Non-pigmented ciliary epithelial cell (primary cell): ENCODE data around the gene SLC16A5.
"Not testable (repeated sequence)": the region's sequence is repeated elsewhere in the genome, so short reads cannot be mapped to it uniquely, and the experiment has no call there.

Source experiments
- DNase-seq: peaks from one replicate; pipeline ENCODE4 v3.0.0-alpha.2; 2010; ENCODE audit warnings: low read depth

The SLC16A5 gene

DNA sequence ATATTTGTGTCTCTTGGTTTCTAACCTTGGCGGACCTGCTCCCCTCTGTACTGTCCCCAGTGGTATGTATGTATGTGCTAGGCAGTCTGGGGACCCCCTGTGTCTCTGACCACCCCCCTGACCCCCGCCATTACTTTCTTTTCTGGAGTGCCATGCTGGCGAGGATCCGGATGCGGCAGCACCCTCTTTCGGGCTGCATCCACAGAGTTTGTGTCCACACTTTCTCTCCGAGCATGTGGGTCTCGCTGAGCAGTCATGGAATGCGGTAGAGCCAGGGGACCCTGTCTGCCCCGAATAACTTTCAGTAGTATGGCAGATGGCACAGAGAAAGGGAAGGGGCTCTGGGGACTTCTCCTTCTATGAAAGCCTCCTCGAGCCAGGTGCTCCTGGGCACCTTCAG, 23.7 kb upstream of the SLC16A5 start:
- no peak for DNase-seq

DNA sequence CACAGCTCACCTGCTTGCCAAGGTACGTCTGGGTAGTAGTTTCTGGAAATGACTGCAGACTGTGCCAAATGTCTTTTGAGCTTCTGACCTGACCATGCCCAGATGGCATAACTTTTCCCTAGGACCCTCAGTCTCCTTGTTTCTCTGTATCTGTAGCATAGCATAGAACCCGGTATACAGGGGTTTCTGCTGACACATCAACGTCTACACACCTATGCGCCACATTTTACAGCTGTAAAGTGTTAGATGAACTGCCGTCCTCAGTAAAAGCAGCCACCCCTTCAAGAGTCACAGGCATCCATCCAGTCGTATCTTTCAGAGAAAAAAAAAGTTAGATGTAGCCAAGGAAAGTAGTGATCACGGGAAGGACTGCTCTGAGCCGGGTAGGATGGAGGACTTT, 23.3 kb upstream of the SLC16A5 start:
- DNase-seq: no peak

DNA sequence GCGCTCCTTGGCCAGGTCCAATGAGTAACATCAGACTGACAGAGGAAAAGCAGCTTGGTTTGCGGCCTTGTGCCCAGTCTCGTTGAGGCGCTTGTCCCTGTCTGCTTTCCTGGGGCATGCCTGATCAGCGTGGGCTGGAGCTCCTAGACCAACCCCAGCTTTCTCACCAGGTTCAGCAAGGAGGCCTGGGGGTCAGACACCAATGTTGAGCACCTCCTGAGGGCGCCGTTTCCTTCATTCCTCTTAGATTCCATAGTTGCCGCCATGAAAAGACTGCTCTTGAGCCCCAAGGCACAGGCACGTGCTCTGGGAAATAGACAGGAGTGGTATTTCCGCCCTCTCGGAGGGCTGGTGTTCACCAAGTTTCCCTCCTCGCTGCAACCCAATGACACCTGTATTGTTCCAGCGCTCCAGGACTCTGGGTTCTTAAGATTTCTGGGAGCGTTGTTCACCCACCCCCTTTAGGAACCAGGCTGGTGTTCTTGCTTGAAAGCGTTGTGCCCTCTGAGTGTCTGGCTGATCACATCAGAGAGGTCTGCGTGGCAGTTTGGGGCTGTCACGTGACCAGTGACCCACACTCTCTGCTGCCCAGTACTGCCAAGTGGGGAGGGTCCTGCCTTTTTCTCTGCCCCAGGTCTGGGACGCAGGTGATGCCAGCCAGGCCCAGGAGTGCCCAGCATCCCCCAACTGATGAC, 22.7 kb upstream of the SLC16A5 start:
- no peak for DNase-seq

DNA sequence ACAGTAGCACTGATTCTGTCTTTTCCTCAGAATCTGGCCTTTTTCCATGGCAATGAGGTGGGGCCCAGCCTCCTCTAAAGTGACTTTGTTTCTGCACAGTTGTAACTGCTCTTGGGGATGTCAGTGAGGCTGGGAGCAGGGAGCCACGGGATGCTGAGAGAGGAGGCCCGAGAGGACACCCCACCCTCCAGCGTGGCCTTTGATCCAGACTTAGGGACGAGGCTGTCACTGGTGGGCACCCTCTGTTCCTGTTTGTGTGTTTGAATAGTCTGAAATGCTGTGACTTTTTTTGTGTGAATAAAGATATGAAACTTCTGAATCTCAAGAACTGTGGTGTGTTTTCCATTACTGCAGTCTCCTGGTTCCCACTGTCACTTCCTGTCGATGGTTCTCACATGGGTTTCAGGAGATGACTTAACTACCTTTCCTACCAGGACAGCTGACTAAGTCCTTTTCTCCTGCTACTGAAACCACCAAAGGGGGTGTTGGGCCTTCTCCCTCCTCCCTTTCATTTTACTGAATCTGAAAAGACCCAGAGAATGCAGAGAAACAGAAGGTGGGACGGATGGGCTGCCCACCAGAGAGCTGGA, 22.1 kb upstream of the SLC16A5 start:
- DNase-seq: no peak

DNA sequence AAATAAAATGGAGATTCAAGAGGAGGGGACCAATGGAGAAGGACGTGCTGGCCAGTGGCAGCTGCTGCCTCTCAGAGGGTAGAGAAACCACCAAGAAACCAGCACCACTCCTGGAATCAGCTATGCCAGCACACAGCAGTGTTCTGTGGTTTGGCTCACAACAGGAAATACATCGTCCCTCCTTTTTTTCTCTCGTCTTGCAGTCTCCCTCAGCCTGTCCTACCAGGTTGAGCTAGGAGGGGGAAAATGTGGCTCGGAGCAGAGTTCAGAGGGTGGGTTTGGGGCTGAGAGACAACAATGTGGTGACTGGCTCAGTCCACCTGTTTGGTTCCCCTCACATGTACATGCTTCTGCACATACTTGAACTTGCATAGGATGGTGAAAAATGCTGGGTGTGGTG, 19.9 kb upstream of the SLC16A5 start:
- DNase-seq: no peak

DNA sequence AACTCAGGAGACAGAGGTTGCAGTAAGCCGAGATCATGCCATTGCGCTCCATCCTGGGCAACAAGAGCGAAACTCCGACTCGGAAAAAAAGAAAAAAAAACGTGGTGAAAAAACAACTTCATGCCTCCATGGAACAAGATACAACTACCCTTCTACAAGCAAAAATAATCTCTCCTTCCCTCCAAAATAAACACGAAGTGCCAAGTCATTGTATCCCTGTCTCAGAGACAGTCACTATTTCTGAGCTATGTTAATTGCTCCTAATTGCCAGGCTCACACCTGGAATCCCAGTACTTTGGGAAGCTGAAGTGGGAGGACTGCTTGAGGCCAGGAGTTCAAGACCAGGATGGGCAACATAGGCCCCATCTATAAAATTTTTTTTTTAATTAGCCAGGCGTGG, 19.0 kb upstream of the SLC16A5 start:
- no peak for DNase-seq

DNA sequence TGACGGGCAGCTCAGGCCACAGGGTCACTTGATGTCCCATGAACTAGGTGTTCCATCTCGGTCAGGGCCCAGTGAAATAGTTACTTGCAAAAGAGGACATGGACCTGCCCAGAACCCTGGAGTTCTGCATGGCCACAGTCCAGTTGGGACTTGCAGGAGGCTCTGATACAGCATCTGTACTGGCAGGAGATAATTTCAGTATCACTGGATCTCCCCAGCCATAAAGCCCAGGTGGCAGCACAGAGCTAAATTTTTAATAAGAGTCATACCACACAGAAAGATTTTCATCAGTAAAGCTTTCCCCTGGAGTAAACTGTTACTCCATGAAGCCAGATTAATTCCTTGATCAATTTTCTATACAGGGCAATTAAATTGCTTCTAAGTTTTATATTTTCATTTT, 18.0 kb upstream of the SLC16A5 start:
- no peak for DNase-seq

DNA sequence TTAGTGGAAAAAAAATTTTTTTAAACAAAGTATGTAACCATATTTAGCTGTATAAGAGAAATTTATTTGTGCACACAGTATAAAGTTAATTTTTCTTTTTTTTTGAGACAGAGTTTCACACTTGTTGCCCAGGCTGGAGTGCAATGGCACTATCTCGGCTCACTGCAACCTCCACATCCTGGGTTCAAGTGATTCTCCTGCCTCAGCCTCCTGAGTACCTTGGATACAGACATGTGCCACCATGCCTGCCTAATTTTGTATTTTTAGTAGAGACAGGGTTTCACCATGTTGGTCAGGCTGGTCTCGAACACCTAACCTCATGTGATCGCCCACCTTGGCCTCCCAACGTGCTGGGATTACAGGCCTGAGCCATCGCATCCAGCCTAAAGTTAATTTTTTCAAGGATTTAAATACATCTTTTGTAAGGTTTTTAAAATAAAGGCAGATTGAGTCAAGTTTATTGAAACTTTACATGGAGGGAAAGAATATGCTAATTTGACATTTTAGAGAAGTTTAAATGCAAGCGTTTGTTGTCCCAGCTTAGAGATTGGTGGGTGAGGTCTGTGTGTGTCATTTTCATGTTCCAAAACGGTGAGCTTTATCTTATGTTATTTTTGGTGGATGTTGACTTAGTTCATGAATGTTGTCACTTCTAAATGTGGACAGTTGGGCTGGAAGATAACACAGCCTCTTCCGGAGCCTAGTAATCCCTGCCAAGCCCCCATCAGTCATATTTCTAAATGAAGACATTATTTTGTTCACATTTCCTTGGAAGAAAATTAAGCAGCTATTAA, 16.1 kb upstream of the SLC16A5 start:
- not testable (repeated sequence) for DNase-seq

DNA sequence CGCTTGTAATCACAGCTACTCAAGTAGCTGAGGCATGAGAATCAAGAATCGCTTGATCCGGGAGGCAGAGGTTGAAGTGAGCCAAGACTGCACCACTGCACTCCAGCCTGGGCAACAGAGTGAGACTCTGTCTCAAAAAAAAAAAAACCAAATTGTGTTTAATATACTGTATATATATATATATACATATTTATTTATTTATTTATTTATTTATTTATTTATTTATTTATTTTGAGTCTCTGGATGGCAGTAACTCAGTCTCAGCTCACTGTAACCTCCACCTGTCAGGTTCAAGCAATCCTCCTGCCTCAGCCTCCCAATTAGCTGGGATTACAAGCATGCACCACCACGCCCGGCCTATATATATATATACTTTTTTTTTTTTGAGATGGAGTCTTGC, 14.8 kb upstream of the SLC16A5 start:
- DNase-seq: not testable (repeated sequence)

DNA sequence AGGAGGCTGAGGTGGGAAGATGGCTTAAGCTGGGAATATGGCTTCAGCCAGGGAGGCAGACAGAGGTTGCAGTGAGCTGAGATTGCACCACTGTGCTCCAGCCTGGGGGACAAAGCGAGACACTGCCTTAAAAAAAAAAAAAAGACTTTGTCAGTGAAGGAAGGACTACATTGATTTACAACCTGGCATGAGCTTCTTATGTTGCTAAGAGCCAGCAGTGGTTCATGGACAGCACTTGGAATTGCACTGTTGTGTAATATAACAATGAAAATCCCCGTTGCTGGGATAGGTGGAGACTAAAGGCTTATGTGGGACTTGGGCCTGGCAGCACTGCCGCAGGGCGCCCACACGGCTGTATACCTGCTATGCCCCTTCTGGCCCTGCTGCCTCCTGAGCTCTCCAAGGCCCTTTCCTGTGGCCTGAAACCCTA, 14.1 kb upstream of the SLC16A5 start:
- DNase-seq: no peak

DNA sequence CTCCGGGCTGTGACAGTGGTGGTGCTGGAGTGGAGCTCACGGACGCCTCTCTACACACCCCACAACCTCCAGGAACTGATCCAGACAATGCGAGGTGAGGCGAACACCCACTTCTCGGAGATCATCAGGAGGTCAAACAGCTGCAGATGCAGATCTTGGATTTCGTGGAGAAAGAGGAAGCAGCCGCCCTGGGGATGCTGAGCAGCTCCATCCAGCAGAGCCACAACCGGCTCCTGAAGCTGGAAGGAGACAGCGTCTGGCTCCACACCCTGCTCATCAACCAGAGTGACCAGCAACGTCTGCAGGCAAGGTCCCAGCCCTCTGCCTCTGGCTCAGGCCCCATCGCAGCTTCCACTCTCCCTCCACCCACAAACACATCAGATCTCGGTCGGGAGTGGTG, 13.2 kb upstream of the SLC16A5 start:
- no peak for DNase-seq

DNA sequence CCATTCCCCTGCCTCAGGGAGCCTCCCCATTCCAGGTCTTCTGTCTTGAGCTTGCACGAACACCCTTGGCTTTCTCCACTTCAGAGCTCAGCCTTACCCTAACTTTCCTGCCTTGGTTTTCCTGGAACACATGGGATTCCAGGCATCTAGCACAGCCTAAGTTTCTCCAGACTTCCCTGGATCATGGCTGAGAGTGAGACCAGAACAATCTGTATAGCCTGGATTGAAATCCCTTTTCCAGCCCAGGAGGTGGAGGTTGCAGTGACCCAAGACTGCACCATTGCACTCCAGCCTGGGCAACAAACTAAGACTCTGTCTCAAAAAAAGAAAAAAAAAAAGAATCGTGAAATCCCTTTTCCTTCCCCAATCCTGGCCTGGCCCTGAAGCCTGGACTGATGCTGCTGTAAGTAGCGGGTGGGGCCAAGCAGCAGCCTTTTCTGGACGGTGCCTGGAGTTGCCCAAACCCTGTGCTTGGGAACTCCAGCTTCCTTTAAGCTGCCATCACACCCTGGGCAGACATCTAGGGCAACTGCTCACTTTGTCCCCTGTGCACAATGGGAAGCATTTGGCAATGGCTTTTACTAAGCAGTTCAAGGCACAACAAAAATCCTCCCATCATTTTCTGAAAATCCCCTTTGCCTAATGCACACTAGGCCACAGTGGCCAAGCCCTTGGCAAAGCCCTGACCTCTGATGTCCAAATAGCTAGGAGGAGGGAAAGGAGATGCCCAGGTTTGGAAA, 12.0 kb upstream of the SLC16A5 start:
- no peak for DNase-seq

DNA sequence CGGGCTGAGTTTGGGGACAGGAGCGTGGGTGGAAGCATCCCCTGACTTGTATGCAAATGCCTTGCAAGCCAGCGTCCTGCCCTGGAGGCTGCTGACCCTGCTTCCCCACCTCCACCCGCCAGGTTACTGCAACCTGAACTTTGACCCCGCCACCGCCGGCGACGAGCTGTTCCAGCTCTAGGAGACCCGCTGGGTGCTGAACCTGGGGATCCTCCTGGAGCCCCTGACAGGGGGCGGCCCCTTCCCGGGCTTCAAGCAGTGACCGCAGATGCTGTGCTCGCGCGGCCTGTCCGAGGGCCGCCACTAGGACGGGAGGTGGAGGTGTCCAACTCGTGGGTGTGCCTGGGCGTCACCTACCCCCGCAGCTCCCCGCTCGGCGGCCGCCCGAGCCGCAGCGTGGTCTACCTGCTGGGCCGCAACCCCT, 10.7 kb upstream of the SLC16A5 start:
- no peak for DNase-seq

DNA sequence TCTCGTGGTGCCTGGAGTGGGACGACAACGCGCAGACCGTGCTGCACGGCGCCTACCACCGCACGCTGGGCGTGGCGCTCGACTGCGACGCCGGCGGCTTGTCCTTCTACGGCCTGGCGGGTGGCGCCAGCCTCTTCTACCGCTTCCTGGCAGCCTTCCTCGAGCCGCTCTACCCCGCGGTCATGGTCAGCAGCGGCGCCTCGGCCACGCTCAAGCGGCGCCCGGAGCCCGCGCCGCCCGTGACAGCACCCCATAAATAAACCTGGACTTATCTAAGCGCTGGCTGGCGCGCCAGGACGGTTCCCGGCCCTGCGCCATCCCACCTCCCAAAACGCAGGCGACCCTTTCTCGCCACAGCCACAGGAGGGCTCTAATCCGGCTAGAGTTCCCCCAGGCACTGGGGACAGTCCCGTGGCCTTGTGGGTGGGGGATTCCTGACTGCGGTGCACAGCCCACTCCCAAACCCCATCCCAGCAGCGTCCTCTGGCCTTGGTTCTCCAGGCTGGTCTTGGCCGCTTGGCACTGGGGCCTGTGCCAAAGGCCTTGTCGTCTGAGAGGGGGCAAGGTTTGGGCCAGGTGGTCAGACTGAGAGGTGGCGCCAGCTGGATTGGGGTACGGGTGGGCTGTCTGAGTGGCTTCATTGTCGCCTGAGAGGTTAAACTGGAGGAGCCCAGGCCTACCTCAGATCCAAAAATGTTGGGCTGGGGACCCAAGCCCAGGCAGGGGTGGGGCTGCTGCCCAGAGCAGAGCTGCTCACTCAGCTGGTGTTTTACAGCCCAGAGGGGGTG, 10.1 kb upstream of the SLC16A5 start:
- no peak for DNase-seq

DNA sequence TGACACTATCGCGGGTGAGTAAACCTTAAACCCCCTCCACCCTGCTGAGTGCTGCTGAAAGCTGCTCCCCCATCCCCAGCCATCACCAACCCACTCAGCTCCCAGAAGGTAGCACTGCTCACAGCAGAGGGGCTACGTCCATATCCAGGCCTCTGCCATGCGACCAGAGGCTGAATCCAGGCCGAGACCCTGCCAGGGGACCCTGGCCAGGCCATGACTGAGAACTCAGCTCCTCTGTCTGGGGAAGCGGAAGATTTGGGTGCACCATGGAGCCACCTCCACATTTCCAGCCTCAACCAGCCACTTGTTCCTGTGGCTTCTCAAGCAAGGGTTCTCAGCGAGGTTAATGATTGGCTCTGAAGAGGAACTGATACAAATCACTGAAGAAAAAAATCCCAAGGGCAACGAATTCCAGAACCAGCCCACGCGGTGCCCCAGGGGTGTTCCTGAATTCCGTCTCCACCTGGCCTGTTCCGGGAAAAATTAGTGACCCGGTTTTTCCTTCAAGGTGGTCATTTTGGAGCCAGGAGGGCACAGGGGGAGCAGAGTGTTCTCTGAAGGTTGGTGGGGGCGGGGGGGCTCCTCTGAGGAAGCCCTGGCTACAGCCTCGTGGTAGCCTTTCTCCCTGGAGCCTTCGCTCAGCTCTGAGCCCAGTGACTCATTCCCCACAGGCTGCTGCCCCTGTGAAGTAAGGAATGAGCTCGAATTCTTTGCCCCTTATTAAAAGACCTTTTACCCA, 9.3 kb upstream of the SLC16A5 start:
- no peak for DNase-seq

DNA sequence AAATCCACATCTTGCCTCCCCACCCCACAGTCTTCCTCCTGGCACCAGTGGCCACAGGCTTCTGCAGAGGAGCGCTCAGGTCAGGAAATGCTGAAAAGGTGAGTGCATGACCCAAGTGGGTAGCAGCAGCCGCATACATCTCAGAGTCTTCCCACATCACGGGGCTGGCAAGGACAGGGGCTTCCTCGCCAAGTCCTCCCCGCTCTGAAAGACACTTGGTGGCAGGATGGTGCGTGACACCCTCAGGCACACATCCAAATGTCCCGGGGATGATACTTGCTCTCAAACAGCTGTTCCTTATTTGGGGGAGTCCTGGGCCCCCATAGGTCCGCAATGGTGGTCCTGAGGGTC, 8.8 kb upstream of the SLC16A5 start:
- no peak for DNase-seq

DNA sequence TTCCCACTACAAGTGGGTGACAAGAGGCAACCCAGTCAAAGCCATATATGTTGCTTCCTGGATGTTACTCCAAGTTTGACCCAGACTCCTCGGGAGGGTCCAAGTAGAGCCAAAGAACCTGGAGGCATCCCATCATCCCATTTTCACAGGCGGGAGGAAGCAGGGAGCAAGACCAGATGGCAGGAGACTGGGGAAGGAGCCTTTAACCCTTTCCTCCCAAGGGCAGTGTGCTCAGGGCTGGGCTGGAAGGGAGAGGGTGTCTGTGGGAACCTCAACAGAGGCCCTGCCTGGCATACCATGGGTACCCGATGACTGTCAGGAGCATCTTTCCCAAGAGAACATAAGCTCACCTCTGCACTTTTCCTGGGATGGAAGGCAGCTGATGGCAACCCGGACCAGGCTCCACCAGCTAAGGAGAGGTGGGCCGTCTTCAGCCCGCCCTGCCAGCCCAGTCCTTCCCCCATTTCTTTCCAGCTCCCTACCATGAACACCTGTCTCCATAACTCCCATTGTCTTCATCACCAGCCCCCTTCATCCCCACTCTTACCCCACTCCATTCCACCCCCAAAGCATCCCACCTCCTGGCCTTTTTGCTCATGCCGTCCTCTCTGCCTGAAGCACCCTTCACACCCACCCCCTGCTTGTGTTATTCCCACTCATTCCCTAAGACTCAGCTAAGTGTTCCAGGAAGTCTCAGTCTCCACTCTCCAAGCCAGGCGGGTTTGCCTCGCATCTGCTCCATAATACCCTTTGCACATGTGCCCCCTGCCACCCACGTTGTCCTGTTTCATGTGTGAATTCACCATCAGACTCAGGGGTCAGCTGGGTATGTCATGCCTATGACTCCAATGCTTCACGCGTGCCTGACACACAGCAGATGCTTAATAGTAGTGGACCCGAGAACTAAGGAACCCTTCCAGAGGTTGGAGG, 5.9 kb upstream of the SLC16A5 start:
- no peak for DNase-seq

DNA sequence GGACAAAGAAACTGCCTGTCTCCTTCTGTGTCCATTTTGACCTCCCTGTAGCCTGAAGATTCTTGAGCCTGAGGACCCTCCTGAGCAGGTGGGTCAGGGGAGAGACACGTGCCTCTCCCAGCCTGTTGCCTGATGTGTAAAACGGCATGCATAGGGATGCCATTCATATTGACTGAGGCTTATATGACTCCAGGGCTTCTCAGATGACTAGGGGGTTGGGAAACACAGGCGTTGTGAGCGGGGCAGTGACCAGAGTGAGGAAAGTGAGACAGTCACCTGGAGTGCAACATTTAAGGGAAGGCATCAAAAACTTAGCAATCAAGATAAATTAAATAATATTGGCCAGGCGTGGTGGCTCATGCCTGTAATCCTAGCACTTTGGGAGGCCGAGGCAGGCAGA, 5.1 kb upstream of the SLC16A5 start:
- no peak for DNase-seq

DNA sequence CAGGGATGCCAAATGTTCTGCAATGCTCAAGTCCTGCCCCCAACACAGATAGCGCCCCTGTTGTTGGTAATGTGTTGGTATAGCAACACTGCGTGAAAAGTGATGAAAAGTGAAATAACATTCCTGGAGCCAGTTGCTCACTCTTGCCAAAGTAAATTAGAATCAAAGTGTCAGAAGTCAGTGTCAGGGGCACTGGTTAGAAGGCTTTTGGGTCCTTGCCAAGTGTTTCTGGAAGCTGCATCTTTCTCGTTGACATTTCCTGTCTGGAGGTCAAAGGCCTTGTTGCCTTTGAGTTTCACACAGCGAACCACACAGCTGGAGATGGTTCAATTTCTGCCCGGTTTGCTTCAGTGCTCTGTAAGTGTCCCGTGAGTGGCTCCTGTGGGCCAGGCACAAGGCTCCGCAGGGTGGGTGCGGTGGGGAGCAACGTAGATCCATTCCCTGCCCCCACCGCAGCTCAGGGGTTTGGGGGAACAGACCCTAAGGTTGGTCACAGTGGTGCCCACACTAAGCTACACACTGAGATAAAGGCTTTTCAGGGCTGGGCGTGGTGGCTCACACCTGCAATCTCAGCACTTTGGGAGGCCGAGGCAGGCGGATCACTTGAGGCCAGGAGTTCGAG, 3.6 kb upstream of the SLC16A5 start:
- DNase-seq: no peak
